ENCODE results near the gene STAM.

GRCh38 chr10:17735166-17735941, 91.4 kb downstream of the STAM start:
- TF ChIP-seq POLR2A (IDR thresholded peaks at IDR 0.05; ENCODE audit: low read depth, low read length) (no peak), POLR2AphosphoS5 (IDR thresholded peaks at IDR 0.05; ENCODE audit: low read depth, low read length) (no peak), TAF1 (IDR thresholded peaks at IDR 0.05; ENCODE audit: borderline replicate concordance, low read depth, low read length) (no peak)
